ENCODE data around the gene C12orf50. TPM values are rescaled to one million over a fixed set of nuclear protein-coding genes. Genes with fewer than 3 reads are reported as not detected.

Gene C12orf50
- total RNA-seq, 1 donor: not detected

DNA sequence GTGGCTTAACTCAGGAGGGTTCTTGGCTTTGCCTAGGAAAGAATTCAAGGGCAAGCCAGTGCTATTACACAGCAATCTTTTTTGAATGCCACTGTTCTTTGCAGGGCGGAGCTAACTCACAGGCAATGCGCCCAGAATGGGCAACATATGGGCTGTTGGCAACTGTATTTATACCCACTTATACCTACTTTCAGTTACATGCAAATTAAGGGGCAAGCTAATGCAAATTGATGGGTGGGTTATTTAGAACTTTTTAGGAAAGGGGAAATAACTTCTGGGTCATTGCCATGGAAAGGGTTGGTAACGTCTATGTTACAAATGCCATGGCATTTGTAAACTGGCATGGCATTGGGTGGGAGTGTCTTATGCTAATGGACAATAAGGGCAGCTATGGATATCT lies 85.4 kb downstream of the C12orf50 start:
- no peak for TF ChIP-seq CTCF (IDR thresholded peaks at IDR 0.05; ENCODE audit: insufficient read depth, low read depth, low read length)
- no peak overlapping the region for H3K4me3 ChIP-seq (ENCODE audit: low read depth, low read length)
- no peak for DNase-seq (ENCODE audit: low read depth)

- no peak for DNase-seq (ENCODE audit: low read depth)
- no peak overlapping the region for H3K4me3 ChIP-seq (ENCODE audit: low read depth, low read length)
- no peak for TF ChIP-seq CTCF (IDR thresholded peaks at IDR 0.05; ENCODE audit: insufficient read depth, low read depth, low read length)
Measured at GRCh38 chr12:87943023-87943422, 86.2 kb downstream of the C12orf50 start.

- no peak for DNase-seq (ENCODE audit: low read depth)
- TF ChIP-seq CTCF (IDR thresholded peaks at IDR 0.05; ENCODE audit: insufficient read depth, low read depth, low read length): no peak
- H3K4me3 ChIP-seq (ENCODE audit: low read depth, low read length): no peak overlapping the region
Measured at GRCh38 chr12:87939182-87939581, 90.0 kb downstream of the C12orf50 start.

DNA sequence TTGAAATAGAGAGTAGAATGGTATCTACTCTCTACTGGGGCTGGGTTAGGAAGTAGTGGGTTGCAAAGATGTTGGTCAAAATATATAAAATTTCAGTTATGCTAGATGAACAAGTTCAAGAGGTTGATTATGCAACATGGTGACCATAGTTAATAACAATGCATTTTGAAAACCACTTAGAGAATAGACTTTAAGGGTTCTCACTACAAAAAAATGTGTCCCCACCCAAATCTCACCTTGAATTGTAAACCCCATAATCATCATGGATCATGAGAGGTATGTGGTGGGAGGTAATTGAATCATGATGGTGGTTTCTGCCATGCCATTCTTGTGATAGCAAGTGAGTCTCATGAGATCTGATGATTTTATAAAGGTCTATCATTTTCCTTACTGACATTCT lies 94.0 kb downstream of the C12orf50 start:
- no peak for DNase-seq (ENCODE audit: low read depth)
- H3K4me3 ChIP-seq (ENCODE audit: low read depth, low read length): no peak overlapping the region
- no peak for TF ChIP-seq CTCF (IDR thresholded peaks at IDR 0.05; ENCODE audit: insufficient read depth, low read depth, low read length)

GRCh38 chr12:87933991-87934390 lies 95.2 kb downstream of the C12orf50 start:
- no peak for DNase-seq (ENCODE audit: low read depth)
- no peak overlapping the region for H3K4me3 ChIP-seq (ENCODE audit: low read depth, low read length)
- no peak for TF ChIP-seq CTCF (IDR thresholded peaks at IDR 0.05; ENCODE audit: insufficient read depth, low read depth, low read length)

GRCh38 chr12:87931812-87932211 lies 97.4 kb downstream of the C12orf50 start:
- TF ChIP-seq CTCF (IDR thresholded peaks at IDR 0.05; ENCODE audit: insufficient read depth, low read depth, low read length): no peak

DNA sequence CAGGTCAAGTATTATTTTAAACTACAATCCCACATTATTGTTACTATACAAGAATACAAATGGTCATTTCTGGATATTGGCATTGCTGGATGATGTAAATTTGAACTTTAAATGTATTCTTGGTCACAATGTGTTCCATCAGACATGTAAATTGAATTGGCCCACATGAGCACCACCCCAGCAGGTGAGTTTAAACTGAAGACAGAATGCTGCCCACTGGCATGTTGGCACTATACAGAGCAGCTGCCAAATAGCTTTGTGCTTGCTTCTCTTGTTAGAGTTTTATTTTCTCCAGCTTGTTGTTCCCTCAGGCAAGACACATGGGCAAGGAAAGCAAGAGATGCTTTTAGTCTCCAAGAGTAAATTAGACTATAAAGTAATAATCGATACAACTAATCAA lies 98.6 kb downstream of the C12orf50 start:
- no peak for TF ChIP-seq CTCF (IDR thresholded peaks at IDR 0.05; ENCODE audit: insufficient read depth, low read depth, low read length)
- no peak overlapping the region for H3K4me3 ChIP-seq (ENCODE audit: low read depth, low read length)
- DNase-seq (ENCODE audit: low read depth): no peak

More at GRCh38 chr12:87931812-87932211, 97.4 kb downstream of the C12orf50 start:
- DNase-seq (ENCODE audit: low read depth): no peak
- no peak overlapping the region for H3K4me3 ChIP-seq (ENCODE audit: low read depth, low read length)

All from fibroblast of villous mesenchyme (primary cell).